HCT116 (cell line): Measurements from ENCODE around the gene CCSER1. TPM values are rescaled to one million over a fixed set of nuclear protein-coding genes. Genes with fewer than 3 reads are reported as not detected.

ENCODE experiments used
- ATAC-seq: fragments of 200-7000 bp; cut with Tn5 transposase; 2 replicates; pipeline ENCODE4 v1.9.1; 2020; ENCODE audit warnings: mild to moderate bottlenecking, moderate library complexity
- BruUV-seq: library from RNA; stranded (reverse); fragments of 400-500 nt; replicated peaks from 2 replicates; lab custom pipeline; 2021; lab: Mats Ljungman, UMichigan
- CTCF ChIA-PET: fragments of 300-600 bp; sonication (Branson Sonifier 250); formaldehyde crosslinking; loops from one replicate; lab custom pipeline; 2021; ENCODE audit warnings: antibody characterized with exemption; lab: Charles Lee
- POLR2A ChIA-PET: fragments of 300-600, 350-600 bp; sonication (Branson Sonifier 250); formaldehyde crosslinking; loops from one replicate; lab custom pipeline; 2021; ENCODE audit warnings: antibody characterized with exemption; lab: Charles Lee
- RAD21 ChIA-PET, 2 experiments: fragments of 300-600 bp; sonication (Branson Sonifier 250); formaldehyde crosslinking; loops; one replicate each; lab custom pipeline; 2023; ENCODE audit warnings: low total read pairs in 2 of 2; ENCODE audit not compliant: uncharacterized antibody in 2 of 2, unreplicated experiment in 2 of 2, low non-redundant PET in 1 of 2; lab: Charles Lee
- DNase-seq: peaks from one replicate; pipeline ENCODE4 v3.0.0-alpha.2; 2010; ENCODE audit warnings: low read depth, low spot score
- H2AFZ ChIP-seq: fragments of 200-600 bp; shearing (Covaris generic), sonication (generic); 2 replicates; pipeline ENCODE4 v1.6.1; 2017; ENCODE audit warnings: low read depth, mixed run types, mixed read lengths, antibody characterized with exemption, low read length; ENCODE audit not compliant: poor library complexity, severe bottlenecking
- H3K27ac ChIP-seq: 2 replicates; pipeline ENCODE4 v1.5.1; 2012; ENCODE audit warnings: low read depth, low read length
- H3K27me3 ChIP-seq: fragments of 200-600 bp; sonication (generic); 2 replicates; pipeline ENCODE4 v1.6.1; 2016; ENCODE audit warnings: mixed run types, low read length, mixed read lengths; ENCODE audit not compliant: insufficient read depth
- H3K36me3 ChIP-seq, 2 experiments: fragments of 200-500 bp in 1 of 2; fragments of 200-600 bp in 1 of 2; sonication (Bioruptor generic) in 1 of 2; sonication (generic) in 1 of 2; 2 replicates each; pipeline versions ENCODE4 v1.5.1 to v1.6.1; 2014 to 2016; ENCODE audit warnings: low read length in 2 of 2, inconsistent platforms in 1 of 2, mixed read lengths in 1 of 2, mixed run types in 1 of 2; ENCODE audit not compliant: insufficient read depth in 2 of 2, control insufficient read depth in 1 of 2
- H3K4me1 ChIP-seq, 2 experiments: fragments of 200-600 bp in 1 of 2; sonication (generic) in 1 of 2; 2 replicates each; pipeline versions ENCODE4 v1.5.1 to v1.6.1; 2012 to 2017; ENCODE audit warnings: low read length in 2 of 2, inconsistent platforms in 1 of 2, mild to moderate bottlenecking in 1 of 2, mixed read lengths in 1 of 2, mixed run types in 1 of 2, moderate library complexity in 1 of 2; ENCODE audit not compliant: insufficient read depth in 2 of 2, control insufficient read depth in 1 of 2
- H3K4me2 ChIP-seq: fragments of 200-600 bp; sonication (generic); 2 replicates; pipeline ENCODE4 v1.6.1; 2017; ENCODE audit warnings: mixed run types, low read length, mixed read lengths
- H3K4me3 ChIP-seq, 2 experiments: fragments of 200-600 bp in 1 of 2; sonication (generic) in 1 of 2; replicated peaks in 1 of 2; 2 replicates each; pipeline ENCODE4 v1.5.1; 2011 to 2016; ENCODE audit warnings: low read length in 2 of 2, control low read depth in 1 of 2, low read depth in 1 of 2, mild to moderate bottlenecking in 1 of 2, mixed read lengths in 1 of 2, mixed run types in 1 of 2
- H3K79me2 ChIP-seq: fragments of 200-600 bp; sonication (generic); 2 replicates; pipeline ENCODE4 v1.6.1; 2017; ENCODE audit warnings: mild to moderate bottlenecking, mixed run types, low read length, moderate library complexity, mixed read lengths; ENCODE audit not compliant: insufficient read depth
- H3K9ac ChIP-seq: fragments of 200-600 bp; sonication (generic); 2 replicates; pipeline ENCODE4 v1.6.1; 2016; ENCODE audit warnings: low read length, mixed read lengths
- H3K9me2 ChIP-seq: fragments of 200-600 bp; sonication (generic), shearing (Covaris generic); 2 replicates; pipeline ENCODE4 v1.6.1; 2017; ENCODE audit warnings: mixed run types, mild to moderate bottlenecking, moderate library complexity; ENCODE audit not compliant: insufficient read depth
- H3K9me3 ChIP-seq, 2 experiments: fragments of 200-500 bp in 1 of 2; fragments of 200-600 bp in 1 of 2; sonication (Bioruptor generic) in 1 of 2; sonication (generic) in 1 of 2; 2 replicates each; pipeline ENCODE4 v1.6.1; 2014 to 2017; ENCODE audit warnings: low read length in 2 of 2, mixed read lengths in 2 of 2, inconsistent platforms in 1 of 2, low read depth in 1 of 2, mild to moderate bottlenecking in 1 of 2, mixed run types in 1 of 2, moderate library complexity in 1 of 2; ENCODE audit not compliant: control insufficient read depth in 1 of 2, insufficient read depth in 1 of 2
- H4K20me1 ChIP-seq: fragments of 200-600 bp; sonication (generic), shearing (Covaris generic); 2 replicates; pipeline ENCODE4 v1.6.1; 2017; ENCODE audit warnings: mixed run types, mild to moderate bottlenecking, moderate library complexity; ENCODE audit not compliant: insufficient read depth
- CBX3 ChIP-seq: IDR thresholded peaks from 2 replicates; pipeline ENCODE4 v1.6.1; 2012; ENCODE audit warnings: low read depth
- CEBPB ChIP-seq: IDR thresholded peaks from 2 replicates; pipeline ENCODE4 v1.6.1; 2012; ENCODE audit warnings: low read depth
- EZH2phosphoT487 ChIP-seq: fragments of 200-600 bp; IDR thresholded peaks from 2 replicates; pipeline ENCODE4 v1.6.1; 2018; ENCODE audit warnings: antibody characterized with exemption, borderline replicate concordance
- JUND ChIP-seq: IDR thresholded peaks from 2 replicates; pipeline ENCODE4 v1.6.1; 2012
- POLR2AphosphoS5 ChIP-seq: IDR thresholded peaks from 2 replicates; pipeline ENCODE4 v1.6.1; 2011; ENCODE audit warnings: mild to moderate bottlenecking, low read depth, low read length, moderate library complexity
- RAD21 ChIP-seq: IDR thresholded peaks from 2 replicates; pipeline ENCODE4 v1.6.1; 2012; ENCODE audit warnings: low read depth, mild to moderate bottlenecking
- SP1 ChIP-seq: IDR thresholded peaks from 2 replicates; pipeline ENCODE4 v1.6.1; 2012; ENCODE audit warnings: low read depth
- ZFX ChIP-seq: fragments of 450-650 bp; IDR thresholded peaks from 2 replicates; pipeline ENCODE4 v1.6.1; 2017
- intact Hi-C: fragments of 100-400 bp; cut with micrococcal nuclease; formaldehyde crosslinking; loops from 2 replicates; pipeline ENCODE4 v1.10.0; 2022
- total RNA-seq: library from RNA; stranded (reverse); gene quantifications from one replicate; pipeline ENCODE4 v1.2.1, GENCODE V29; 2021; ENCODE audit not compliant: unreplicated experiment
- TF ChIP-seq, protein P1 (sequence below): IDR thresholded peaks from 2 replicates; pipeline ENCODE4 v1.6.1; 2011; ENCODE audit warnings: mild to moderate bottlenecking, low read length, moderate library complexity; ENCODE audit not compliant: insufficient replicate concordance; ENCODE audit errors: extremely low read depth
- TF ChIP-seq, protein P2 (sequence below): IDR thresholded peaks from 2 replicates; pipeline ENCODE4 v1.6.1; 2012; ENCODE audit warnings: low read depth

CCSER1 gene
- total RNA-seq, 1 experiment from 2014 or later = 6.7 TPM

DNA sequence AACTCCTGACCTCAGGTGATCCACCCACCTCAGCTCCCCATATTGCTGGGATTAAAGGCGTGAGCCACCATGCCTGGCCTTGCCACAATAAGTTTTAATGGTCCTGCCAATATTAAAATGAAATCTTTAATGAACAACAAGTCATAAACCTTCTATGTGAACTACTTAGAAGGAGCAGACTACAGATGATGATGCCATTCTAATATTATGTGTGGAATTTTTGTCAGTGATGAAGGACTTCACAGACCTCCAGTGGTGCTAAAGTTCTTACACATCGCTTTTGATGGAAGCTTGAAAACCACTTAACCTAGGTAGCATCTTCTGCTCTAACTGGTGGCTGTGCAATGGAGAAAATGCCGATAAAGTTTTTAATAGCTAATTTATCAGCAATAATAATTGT is 331.4 kb downstream of the CCSER1 start:
- RAD21 ChIA-PET = no interaction called here
- intact Hi-C loops = no loop called here
- Histone ChIP-seq H3K4me1 (no peaks in the 10 kb centered on the region), H3K27ac (no peak overlapping the region), H3K4me3 (no peak overlapping the region), H3K4me2 (no peak overlapping the region), H3K27me3 (no peaks in the 10 kb centered on the region), H3K36me3 (no peaks in the 10 kb centered on the region), H2AFZ (no peak overlapping the region), H4K20me1 (no peaks in the 10 kb centered on the region), H3K9me3 (no peaks in the 10 kb centered on the region), H3K9ac (no peak overlapping the region), H3K79me2 (no peaks in the 10 kb centered on the region), H3K9me2 (no peaks in the 10 kb centered on the region)
- no peak for DNase-seq
- CTCF ChIA-PET = no interaction called here
- TF ChIP-seq ZFX = no peak
- TF ChIP-seq CEBPB = no peak
- TF ChIP-seq RAD21 = no peak
- no peak for TF ChIP-seq POLR2AphosphoS5
- TF ChIP-seq CBX3 = no peak
- TF ChIP-seq, protein P1, sequence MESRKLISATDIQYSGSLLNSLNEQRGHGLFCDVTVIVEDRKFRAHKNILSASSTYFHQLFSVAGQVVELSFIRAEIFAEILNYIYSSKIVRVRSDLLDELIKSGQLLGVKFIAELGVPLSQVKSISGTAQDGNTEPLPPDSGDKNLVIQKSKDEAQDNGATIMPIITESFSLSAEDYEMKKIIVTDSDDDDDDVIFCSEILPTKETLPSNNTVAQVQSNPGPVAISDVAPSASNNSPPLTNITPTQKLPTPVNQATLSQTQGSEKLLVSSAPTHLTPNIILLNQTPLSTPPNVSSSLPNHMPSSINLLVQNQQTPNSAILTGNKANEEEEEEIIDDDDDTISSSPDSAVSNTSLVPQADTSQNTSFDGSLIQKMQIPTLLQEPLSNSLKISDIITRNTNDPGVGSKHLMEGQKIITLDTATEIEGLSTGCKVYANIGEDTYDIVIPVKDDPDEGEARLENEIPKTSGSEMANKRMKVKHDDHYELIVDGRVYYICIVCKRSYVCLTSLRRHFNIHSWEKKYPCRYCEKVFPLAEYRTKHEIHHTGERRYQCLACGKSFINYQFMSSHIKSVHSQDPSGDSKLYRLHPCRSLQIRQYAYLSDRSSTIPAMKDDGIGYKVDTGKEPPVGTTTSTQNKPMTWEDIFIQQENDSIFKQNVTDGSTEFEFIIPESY = no peak
- TF ChIP-seq, protein P2, sequence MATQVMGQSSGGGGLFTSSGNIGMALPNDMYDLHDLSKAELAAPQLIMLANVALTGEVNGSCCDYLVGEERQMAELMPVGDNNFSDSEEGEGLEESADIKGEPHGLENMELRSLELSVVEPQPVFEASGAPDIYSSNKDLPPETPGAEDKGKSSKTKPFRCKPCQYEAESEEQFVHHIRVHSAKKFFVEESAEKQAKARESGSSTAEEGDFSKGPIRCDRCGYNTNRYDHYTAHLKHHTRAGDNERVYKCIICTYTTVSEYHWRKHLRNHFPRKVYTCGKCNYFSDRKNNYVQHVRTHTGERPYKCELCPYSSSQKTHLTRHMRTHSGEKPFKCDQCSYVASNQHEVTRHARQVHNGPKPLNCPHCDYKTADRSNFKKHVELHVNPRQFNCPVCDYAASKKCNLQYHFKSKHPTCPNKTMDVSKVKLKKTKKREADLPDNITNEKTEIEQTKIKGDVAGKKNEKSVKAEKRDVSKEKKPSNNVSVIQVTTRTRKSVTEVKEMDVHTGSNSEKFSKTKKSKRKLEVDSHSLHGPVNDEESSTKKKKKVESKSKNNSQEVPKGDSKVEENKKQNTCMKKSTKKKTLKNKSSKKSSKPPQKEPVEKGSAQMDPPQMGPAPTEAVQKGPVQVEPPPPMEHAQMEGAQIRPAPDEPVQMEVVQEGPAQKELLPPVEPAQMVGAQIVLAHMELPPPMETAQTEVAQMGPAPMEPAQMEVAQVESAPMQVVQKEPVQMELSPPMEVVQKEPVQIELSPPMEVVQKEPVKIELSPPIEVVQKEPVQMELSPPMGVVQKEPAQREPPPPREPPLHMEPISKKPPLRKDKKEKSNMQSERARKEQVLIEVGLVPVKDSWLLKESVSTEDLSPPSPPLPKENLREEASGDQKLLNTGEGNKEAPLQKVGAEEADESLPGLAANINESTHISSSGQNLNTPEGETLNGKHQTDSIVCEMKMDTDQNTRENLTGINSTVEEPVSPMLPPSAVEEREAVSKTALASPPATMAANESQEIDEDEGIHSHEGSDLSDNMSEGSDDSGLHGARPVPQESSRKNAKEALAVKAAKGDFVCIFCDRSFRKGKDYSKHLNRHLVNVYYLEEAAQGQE = no peak
- TF ChIP-seq JUND = no peak
- TF ChIP-seq SP1 = no peak
- TF ChIP-seq EZH2phosphoT487 = no peak
- ATAC-seq = no peak
- POLR2A ChIA-PET = no interaction called here
- BruUV-seq = no TSS peak
